Tibial nerve (tissue), 3 donors: ENCODE measurements around the gene COPS9.

Experiments used
- CTCF ChIP-seq, 5 experiments: fragments of 200-600 bp in 3 of 5; fragments of 450-650 bp in 2 of 5; sonication (generic) in 3 of 5; IDR thresholded peaks; one replicate each; pipeline ENCODE4 v1.5.1; 2016 to 2019; ENCODE audit warnings: antibody characterized with exemption in 5 of 5, mild to moderate bottlenecking in 3 of 5, moderate library complexity in 2 of 5
- POLR2A ChIP-seq, 2 donors: fragments of 450-650 bp; IDR thresholded peaks; one replicate each; pipeline ENCODE4 v1.6.1; 2017; ENCODE audit warnings: antibody characterized with exemption in 2 of 2, mild to moderate bottlenecking in 2 of 2, moderate library complexity in 2 of 2

GRCh38 chr2:240130393-240131195 lies 5.5 kb downstream of the COPS9 start:
- TF ChIP-seq POLR2A (IDR thresholded peaks at IDR 0.05) (no peak), CTCF (IDR thresholded peaks at IDR 0.05) (no peak)
